Measurements from ENCODE around the gene SLC9A8. TPM values are rescaled to one million over a fixed set of nuclear protein-coding genes. Genes with fewer than 3 reads are reported as not detected.

Gene SLC9A8
- total and polyA plus RNA-seq, 9 of the 15 experiments (the other 6 are each of a cell fraction or from before 2014, with no cell fraction given) = 0.56 to 9.7 (median 5.0) TPM

DNA sequence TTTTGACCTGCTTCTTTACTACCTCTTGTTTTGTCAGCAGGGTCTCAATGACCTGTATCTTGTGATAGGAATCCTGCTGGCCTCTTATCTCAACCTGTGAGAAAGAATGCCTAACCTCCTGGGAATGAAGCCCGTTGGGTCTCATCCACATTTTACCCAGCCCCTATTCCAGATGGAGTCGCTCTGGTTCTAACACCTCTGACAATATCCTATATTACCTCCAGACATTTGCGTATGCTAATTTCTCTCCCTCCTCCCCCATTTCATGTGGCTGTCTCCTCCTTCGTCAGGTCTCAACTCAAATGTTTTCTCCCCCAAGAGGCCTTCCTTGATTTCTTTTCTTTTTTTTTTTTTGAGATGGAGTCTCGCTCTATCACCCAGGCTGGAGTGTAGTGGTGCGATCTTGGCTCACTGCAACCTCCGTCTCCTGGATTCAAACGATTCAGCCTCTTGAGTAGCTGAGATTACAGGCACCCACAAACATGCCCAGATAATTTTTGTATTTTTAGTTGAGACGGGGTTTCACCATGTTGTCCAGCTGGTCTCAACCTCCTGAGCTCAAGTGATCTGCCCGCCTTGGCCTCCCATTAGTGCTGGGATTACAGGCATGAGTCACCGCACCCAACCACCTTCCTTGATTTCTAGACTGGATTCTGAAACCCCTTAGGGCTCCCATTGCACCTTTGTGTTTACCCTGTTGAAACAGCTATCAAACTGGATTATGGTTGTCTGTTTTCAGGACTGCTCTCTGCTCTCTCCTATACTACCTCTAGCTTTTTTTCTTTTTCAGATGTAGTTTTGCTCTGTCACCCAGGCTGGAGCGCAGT, 49.5 kb upstream of the SLC9A8 start (continued):
- TF ChIP-seq ZNF79 (CRISPR knock-in tag; IDR thresholded peaks at IDR 0.05; ENCODE audit: low read depth) (0 out of 2 replicates have a peak, but pooled peaks have one; percentile 66), ZNF707 (CRISPR knock-in tag; conservative IDR thresholded peaks at IDR 0.05) (0 out of 2 replicates have a peak, but pooled peaks have one; percentile 33), GABPB2 (CRISPR knock-in tag; conservative IDR thresholded peaks at IDR 0.05) (no peak), CREB1 (IDR thresholded peaks at IDR 0.05) (no peak), CREB1 (CRISPR knock-in tag; IDR thresholded peaks at IDR 0.05) (no peak), ZNF76 (CRISPR knock-in tag; IDR thresholded peaks at IDR 0.05; ENCODE audit: borderline replicate concordance) (peak; percentile 93; the same call in 1 of the 2 replicates), ELF4 (CRISPR knock-in tag; IDR thresholded peaks at IDR 0.05) (no peak; the same call in 1 of the 2 replicates), POU5F1 (IDR thresholded peaks at IDR 0.05; ENCODE audit: borderline replicate concordance, low read depth, low read length, partially characterized antibody) (no peak), ZNF140 (CRISPR knock-in tag; IDR thresholded peaks at IDR 0.05) (peak; percentile 72), ESRRA (IDR thresholded peaks at IDR 0.05; ENCODE audit: borderline replicate concordance, low read depth) (peak; percentile 17; the same call in 1 of the 2 replicates)
- TF ChIP-seq, protein P1, sequence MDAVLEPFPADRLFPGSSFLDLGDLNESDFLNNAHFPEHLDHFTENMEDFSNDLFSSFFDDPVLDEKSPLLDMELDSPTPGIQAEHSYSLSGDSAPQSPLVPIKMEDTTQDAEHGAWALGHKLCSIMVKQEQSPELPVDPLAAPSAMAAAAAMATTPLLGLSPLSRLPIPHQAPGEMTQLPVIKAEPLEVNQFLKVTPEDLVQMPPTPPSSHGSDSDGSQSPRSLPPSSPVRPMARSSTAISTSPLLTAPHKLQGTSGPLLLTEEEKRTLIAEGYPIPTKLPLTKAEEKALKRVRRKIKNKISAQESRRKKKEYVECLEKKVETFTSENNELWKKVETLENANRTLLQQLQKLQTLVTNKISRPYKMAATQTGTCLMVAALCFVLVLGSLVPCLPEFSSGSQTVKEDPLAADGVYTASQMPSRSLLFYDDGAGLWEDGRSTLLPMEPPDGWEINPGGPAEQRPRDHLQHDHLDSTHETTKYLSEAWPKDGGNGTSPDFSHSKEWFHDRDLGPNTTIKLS (IDR thresholded peaks at IDR 0.05; ENCODE audit: borderline replicate concordance, low read depth) = no peak
- TF ChIP-seq, protein P2, sequence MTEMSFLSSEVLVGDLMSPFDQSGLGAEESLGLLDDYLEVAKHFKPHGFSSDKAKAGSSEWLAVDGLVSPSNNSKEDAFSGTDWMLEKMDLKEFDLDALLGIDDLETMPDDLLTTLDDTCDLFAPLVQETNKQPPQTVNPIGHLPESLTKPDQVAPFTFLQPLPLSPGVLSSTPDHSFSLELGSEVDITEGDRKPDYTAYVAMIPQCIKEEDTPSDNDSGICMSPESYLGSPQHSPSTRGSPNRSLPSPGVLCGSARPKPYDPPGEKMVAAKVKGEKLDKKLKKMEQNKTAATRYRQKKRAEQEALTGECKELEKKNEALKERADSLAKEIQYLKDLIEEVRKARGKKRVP (CRISPR knock-in tag; IDR thresholded peaks at IDR 0.05) = 0 out of 2 replicates have a peak, but pooled peaks have one; percentile 44
- TF ChIP-seq, protein P3, sequence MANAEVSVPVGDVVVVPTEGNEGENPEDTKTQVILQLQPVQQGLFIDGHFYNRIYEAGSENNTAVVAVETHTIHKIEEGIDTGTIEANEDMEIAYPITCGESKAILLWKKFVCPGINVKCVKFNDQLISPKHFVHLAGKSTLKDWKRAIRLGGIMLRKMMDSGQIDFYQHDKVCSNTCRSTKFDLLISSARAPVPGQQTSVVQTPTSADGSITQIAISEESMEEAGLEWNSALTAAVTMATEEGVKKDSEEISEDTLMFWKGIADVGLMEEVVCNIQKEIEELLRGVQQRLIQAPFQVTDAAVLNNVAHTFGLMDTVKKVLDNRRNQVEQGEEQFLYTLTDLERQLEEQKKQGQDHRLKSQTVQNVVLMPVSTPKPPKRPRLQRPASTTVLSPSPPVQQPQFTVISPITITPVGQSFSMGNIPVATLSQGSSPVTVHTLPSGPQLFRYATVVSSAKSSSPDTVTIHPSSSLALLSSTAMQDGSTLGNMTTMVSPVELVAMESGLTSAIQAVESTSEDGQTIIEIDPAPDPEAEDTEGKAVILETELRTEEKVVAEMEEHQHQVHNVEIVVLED (CRISPR knock-in tag; IDR thresholded peaks at IDR 0.05) = peak; percentile 59
- TF ChIP-seq, protein P4, sequence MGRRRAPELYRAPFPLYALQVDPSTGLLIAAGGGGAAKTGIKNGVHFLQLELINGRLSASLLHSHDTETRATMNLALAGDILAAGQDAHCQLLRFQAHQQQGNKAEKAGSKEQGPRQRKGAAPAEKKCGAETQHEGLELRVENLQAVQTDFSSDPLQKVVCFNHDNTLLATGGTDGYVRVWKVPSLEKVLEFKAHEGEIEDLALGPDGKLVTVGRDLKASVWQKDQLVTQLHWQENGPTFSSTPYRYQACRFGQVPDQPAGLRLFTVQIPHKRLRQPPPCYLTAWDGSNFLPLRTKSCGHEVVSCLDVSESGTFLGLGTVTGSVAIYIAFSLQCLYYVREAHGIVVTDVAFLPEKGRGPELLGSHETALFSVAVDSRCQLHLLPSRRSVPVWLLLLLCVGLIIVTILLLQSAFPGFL (CRISPR knock-in tag; IDR thresholded peaks at IDR 0.05) = no peak
- TF ChIP-seq, protein P5, sequence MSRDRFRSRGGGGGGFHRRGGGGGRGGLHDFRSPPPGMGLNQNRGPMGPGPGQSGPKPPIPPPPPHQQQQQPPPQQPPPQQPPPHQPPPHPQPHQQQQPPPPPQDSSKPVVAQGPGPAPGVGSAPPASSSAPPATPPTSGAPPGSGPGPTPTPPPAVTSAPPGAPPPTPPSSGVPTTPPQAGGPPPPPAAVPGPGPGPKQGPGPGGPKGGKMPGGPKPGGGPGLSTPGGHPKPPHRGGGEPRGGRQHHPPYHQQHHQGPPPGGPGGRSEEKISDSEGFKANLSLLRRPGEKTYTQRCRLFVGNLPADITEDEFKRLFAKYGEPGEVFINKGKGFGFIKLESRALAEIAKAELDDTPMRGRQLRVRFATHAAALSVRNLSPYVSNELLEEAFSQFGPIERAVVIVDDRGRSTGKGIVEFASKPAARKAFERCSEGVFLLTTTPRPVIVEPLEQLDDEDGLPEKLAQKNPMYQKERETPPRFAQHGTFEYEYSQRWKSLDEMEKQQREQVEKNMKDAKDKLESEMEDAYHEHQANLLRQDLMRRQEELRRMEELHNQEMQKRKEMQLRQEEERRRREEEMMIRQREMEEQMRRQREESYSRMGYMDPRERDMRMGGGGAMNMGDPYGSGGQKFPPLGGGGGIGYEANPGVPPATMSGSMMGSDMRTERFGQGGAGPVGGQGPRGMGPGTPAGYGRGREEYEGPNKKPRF (IDR thresholded peaks at IDR 0.05; ENCODE audit: low read depth, low read length) = no peak
- TF ChIP-seq, protein P6, sequence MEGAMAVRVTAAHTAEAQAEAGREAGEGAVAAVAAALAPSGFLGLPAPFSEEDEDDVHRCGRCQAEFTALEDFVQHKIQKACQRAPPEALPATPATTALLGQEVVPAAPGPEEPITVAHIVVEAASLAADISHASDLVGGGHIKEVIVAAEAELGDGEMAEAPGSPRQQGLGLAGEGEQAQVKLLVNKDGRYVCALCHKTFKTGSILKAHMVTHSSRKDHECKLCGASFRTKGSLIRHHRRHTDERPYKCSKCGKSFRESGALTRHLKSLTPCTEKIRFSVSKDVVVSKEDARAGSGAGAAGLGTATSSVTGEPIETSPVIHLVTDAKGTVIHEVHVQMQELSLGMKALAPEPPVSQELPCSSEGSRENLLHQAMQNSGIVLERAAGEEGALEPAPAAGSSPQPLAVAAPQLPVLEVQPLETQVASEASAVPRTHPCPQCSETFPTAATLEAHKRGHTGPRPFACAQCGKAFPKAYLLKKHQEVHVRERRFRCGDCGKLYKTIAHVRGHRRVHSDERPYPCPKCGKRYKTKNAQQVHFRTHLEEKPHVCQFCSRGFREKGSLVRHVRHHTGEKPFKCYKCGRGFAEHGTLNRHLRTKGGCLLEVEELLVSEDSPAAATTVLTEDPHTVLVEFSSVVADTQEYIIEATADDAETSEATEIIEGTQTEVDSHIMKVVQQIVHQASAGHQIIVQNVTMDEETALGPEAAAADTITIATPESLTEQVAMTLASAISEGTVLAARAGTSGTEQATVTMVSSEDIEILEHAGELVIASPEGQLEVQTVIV (CRISPR knock-in tag; IDR thresholded peaks at IDR 0.05; ENCODE audit: borderline replicate concordance) = no peak

Data from K562 (cell line).